MM.1S (cell line): Measurements from ENCODE around the gene CASZ1.

ENCODE experiments used
- DNase-seq: peaks from one replicate; pipeline ENCODE4 v3.0.0-alpha.2; 2015
- H2AFZ ChIP-seq: fragments of 300-600 bp; sonication (generic); 2 replicates; pipeline ENCODE4 v1.6.0; 2016; ENCODE audit warnings: antibody characterized with exemption, low read length
- H3F3A ChIP-seq: fragments of 300-600 bp; sonication (generic); 2 replicates; pipeline ENCODE4 v1.6.1; 2016; ENCODE audit warnings: mild to moderate bottlenecking, antibody characterized with exemption, low read length, moderate library complexity, mixed read lengths; ENCODE audit not compliant: insufficient read depth
- H3K27ac ChIP-seq: fragments of 300-600 bp; sonication (generic); 2 replicates; pipeline ENCODE4 v1.5.1; 2016; ENCODE audit warnings: mild to moderate bottlenecking, low read length
- H3K27me3 ChIP-seq: fragments of 300-600 bp; sonication (generic); replicated peaks from 2 replicates; pipeline ENCODE4 v1.6.0; 2016; ENCODE audit warnings: low read length; ENCODE audit not compliant: insufficient read depth
- H3K36me3 ChIP-seq: fragments of 300-600 bp; sonication (generic); replicated peaks from 2 replicates; pipeline ENCODE4 v1.6.1; 2016; ENCODE audit warnings: mild to moderate bottlenecking, low read length, mixed read lengths; ENCODE audit not compliant: insufficient read depth
- H3K4me1 ChIP-seq: fragments of 300-600 bp; sonication (generic); 2 replicates; pipeline ENCODE4 v1.6.1; 2016; ENCODE audit warnings: low read length, mixed read lengths
- H3K4me2 ChIP-seq: fragments of 300-600 bp; sonication (generic); 2 replicates; pipeline ENCODE4 v1.6.0; 2016; ENCODE audit warnings: low read depth, low read length
- H3K4me3 ChIP-seq: fragments of 300-600 bp; sonication (generic); 2 replicates; pipeline ENCODE4 v1.5.1; 2016; ENCODE audit warnings: low read length, mixed read lengths
- H3K79me2 ChIP-seq: fragments of 300-600 bp; sonication (generic); 2 replicates; pipeline ENCODE4 v1.6.1; 2016; ENCODE audit warnings: mixed run types, low read length, mixed read lengths
- H3K9ac ChIP-seq: fragments of 300-600 bp; sonication (generic); 2 replicates; pipeline ENCODE4 v1.6.1; 2016; ENCODE audit warnings: low read length, mixed read lengths
- H3K9me2 ChIP-seq: fragments of 300-600 bp; sonication (generic); replicated peaks from 2 replicates; pipeline ENCODE4 v1.6.1; 2016; ENCODE audit warnings: mild to moderate bottlenecking, low read length, mixed read lengths; ENCODE audit not compliant: insufficient read depth
- H3K9me3 ChIP-seq: fragments of 300-600 bp; sonication (generic); replicated peaks from 2 replicates; pipeline ENCODE4 v1.6.1; 2016; ENCODE audit warnings: mild to moderate bottlenecking, low read length, mixed read lengths; ENCODE audit not compliant: insufficient read depth
- H4K20me1 ChIP-seq: fragments of 300-600 bp; sonication (generic); 2 replicates; pipeline ENCODE4 v1.6.1; 2016; ENCODE audit warnings: mild to moderate bottlenecking, low read length, moderate library complexity, mixed read lengths; ENCODE audit not compliant: insufficient read depth
- EZH2 ChIP-seq: fragments of 300-600 bp; sonication (generic); optimal IDR thresholded peaks from 2 replicates; pipeline ENCODE3; 2017; ENCODE audit warnings: low read depth, mild to moderate bottlenecking, antibody characterized with exemption, low read length, mixed read lengths
- EZH2phosphoT487 ChIP-seq: fragments of 300-600 bp; sonication (generic); IDR thresholded peaks from 2 replicates; pipeline ENCODE4 v1.6.1; 2018; ENCODE audit warnings: antibody characterized with exemption, low read length
- TF ChIP-seq, protein P1 (sequence below): fragments of 300-600 bp; sonication (generic); IDR thresholded peaks from 2 replicates; pipeline ENCODE4 v1.5.1; 2016; ENCODE audit warnings: antibody characterized with exemption, low read length, mixed read lengths

CASZ1 gene

GRCh38 chr1:10762875-10763274 is 33.6 kb downstream of the CASZ1 start:
- no peak for DNase-seq
- H3K9me2 ChIP-seq: no peaks in the 10 kb centered on the region
- H3K4me2 ChIP-seq: no peak overlapping the region
- no peaks in the 10 kb centered on the region for H3K79me2 ChIP-seq
- no peak overlapping the region for H3K9ac ChIP-seq
- no peak overlapping the region for H2AFZ ChIP-seq
- H3K27ac ChIP-seq: no peak overlapping the region
- H3K36me3 ChIP-seq: no peaks in the 10 kb centered on the region
- no peaks in the 10 kb centered on the region for H3F3A ChIP-seq
- no peaks in the 10 kb centered on the region for H3K9me3 ChIP-seq
- no peaks in the 10 kb centered on the region for H4K20me1 ChIP-seq
- H3K4me1 ChIP-seq: no peaks in the 10 kb centered on the region
- TF ChIP-seq, protein P1, sequence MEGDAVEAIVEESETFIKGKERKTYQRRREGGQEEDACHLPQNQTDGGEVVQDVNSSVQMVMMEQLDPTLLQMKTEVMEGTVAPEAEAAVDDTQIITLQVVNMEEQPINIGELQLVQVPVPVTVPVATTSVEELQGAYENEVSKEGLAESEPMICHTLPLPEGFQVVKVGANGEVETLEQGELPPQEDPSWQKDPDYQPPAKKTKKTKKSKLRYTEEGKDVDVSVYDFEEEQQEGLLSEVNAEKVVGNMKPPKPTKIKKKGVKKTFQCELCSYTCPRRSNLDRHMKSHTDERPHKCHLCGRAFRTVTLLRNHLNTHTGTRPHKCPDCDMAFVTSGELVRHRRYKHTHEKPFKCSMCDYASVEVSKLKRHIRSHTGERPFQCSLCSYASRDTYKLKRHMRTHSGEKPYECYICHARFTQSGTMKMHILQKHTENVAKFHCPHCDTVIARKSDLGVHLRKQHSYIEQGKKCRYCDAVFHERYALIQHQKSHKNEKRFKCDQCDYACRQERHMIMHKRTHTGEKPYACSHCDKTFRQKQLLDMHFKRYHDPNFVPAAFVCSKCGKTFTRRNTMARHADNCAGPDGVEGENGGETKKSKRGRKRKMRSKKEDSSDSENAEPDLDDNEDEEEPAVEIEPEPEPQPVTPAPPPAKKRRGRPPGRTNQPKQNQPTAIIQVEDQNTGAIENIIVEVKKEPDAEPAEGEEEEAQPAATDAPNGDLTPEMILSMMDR: no peak
- no peak for TF ChIP-seq EZH2phosphoT487
- TF ChIP-seq EZH2: no peak
- H3K27me3 ChIP-seq: peaks cover 99% of the 10 kb centered on the region
- H3K4me3 ChIP-seq: no peak overlapping the region

GRCh38 chr1:10762153-10762523 is 34.3 kb downstream of the CASZ1 start:
- DNase-seq: no peak
- H3K9me2 ChIP-seq: no peaks in the 10 kb centered on the region
- no peak overlapping the region for H3K9ac ChIP-seq
- no peak overlapping the region for H3K4me2 ChIP-seq
- no peaks in the 10 kb centered on the region for H3K36me3 ChIP-seq
- H3K9me3 ChIP-seq: no peaks in the 10 kb centered on the region
- no peak overlapping the region for H2AFZ ChIP-seq
- TF ChIP-seq EZH2 (no peak), EZH2phosphoT487 (no peak)
- TF ChIP-seq, protein P1: no peak
- H3K4me1 ChIP-seq: no peaks in the 10 kb centered on the region
- H3F3A ChIP-seq: no peaks in the 10 kb centered on the region
- H3K27ac ChIP-seq: no peak overlapping the region
- peaks cover 99% of the 10 kb centered on the region for H3K27me3 ChIP-seq
- no peak overlapping the region for H3K4me3 ChIP-seq
- H3K79me2 ChIP-seq: no peaks in the 10 kb centered on the region
- H4K20me1 ChIP-seq: no peaks in the 10 kb centered on the region

GRCh38 chr1:10761503-10762152 is 34.8 kb downstream of the CASZ1 start:
- H3K27ac ChIP-seq: no peak overlapping the region
- H3K9ac ChIP-seq: no peak overlapping the region
- H3K4me2 ChIP-seq: no peak overlapping the region
- TF ChIP-seq EZH2 (no peak), EZH2phosphoT487 (no peak)
- TF ChIP-seq, protein P1: no peak
- no peak overlapping the region for H3K4me3 ChIP-seq
- H3F3A ChIP-seq: no peaks in the 10 kb centered on the region
- peaks cover 99% of the 10 kb centered on the region for H3K27me3 ChIP-seq
- no peaks in the 10 kb centered on the region for H3K4me1 ChIP-seq
- no peaks in the 10 kb centered on the region for H3K9me2 ChIP-seq
- H2AFZ ChIP-seq: no peak overlapping the region
- no peaks in the 10 kb centered on the region for H3K79me2 ChIP-seq
- no peak for DNase-seq
- H4K20me1 ChIP-seq: no peaks in the 10 kb centered on the region
- H3K36me3 ChIP-seq: no peaks in the 10 kb centered on the region
- no peaks in the 10 kb centered on the region for H3K9me3 ChIP-seq
